Body of pancreas (tissue), 4 donors: ENCODE measurements around the gene N4BP2L2.

Source experiments
- POLR2A ChIP-seq, 3 donors: fragments of 450-650 bp; IDR thresholded peaks; one replicate each; pipeline ENCODE4 v1.6.1; 2016; ENCODE audit warnings: antibody characterized with exemption in 3 of 3, mild to moderate bottlenecking in 2 of 3
- TF ChIP-seq, protein P1 (sequence below), 7 experiments: fragments of 450-650 bp in 4 of 7; fragments of 200-600 bp in 3 of 7; sonication (generic) in 3 of 7; IDR thresholded peaks; one replicate each; pipeline ENCODE4 v1.5.1; 2016 to 2019; ENCODE audit warnings: antibody characterized with exemption in 7 of 7

DNA sequence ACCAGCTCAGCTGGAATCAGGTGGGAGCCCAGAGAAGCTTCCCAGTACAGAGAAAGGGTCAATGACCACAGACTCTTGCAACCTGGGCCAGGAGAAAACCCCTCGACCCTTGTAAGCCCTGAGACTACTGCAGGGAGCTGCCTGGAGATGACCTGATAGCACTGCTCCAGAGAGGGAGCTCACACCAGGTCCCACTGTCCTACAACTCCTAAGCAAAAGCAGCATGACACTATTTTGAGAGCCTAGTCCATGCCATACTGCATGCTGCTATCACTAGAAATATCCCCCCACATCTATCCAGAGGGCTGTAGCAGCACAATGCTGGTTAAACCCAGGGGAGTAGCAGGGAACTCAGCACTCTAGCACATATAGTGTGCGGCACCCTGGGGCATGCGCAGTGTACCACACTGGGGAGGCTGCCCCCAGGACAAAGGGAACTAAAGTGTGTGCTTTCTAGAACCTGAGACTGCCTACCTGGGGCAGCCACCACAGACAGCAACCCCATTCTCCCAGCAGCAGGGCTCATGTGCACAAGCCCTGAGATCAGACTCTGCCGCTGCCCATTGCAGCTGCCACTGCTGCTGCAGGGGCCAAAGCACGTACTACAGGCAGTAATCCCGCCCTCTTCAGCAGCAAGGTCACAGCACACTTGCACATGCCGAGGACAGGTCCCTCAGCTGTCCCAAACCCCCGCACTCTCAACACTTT lies 83.6 kb downstream of the N4BP2L2 start:
- TF ChIP-seq, protein P1, sequence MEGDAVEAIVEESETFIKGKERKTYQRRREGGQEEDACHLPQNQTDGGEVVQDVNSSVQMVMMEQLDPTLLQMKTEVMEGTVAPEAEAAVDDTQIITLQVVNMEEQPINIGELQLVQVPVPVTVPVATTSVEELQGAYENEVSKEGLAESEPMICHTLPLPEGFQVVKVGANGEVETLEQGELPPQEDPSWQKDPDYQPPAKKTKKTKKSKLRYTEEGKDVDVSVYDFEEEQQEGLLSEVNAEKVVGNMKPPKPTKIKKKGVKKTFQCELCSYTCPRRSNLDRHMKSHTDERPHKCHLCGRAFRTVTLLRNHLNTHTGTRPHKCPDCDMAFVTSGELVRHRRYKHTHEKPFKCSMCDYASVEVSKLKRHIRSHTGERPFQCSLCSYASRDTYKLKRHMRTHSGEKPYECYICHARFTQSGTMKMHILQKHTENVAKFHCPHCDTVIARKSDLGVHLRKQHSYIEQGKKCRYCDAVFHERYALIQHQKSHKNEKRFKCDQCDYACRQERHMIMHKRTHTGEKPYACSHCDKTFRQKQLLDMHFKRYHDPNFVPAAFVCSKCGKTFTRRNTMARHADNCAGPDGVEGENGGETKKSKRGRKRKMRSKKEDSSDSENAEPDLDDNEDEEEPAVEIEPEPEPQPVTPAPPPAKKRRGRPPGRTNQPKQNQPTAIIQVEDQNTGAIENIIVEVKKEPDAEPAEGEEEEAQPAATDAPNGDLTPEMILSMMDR (IDR thresholded peaks at IDR 0.05) = no peak
- no peak for TF ChIP-seq POLR2A (IDR thresholded peaks at IDR 0.05)
